Fibroblast of lung (primary cell): ENCODE results near the gene PUS7L.
"Not testable (repeated sequence)": the region's sequence is repeated elsewhere in the genome, so short reads cannot be mapped to it uniquely, and the experiment has no call there.

Source experiments
- CTCF ChIP-seq, 2 donors: IDR thresholded peaks in 1 of 2; conservative IDR thresholded peaks in 1 of 2; 1 replicate in 1 of 2; 2 replicates in 1 of 2; pipeline ENCODE4 v1.5.1; 2011 to 2012; ENCODE audit warnings: low read length in 2 of 2, control low read depth in 1 of 2, inconsistent platforms in 1 of 2, low read depth in 1 of 2, mild to moderate bottlenecking in 1 of 2
- EZH2 ChIP-seq: IDR thresholded peaks from 2 replicates; pipeline ENCODE4 v1.5.1; 2012; ENCODE audit warnings: low read length, control low read depth, mild to moderate bottlenecking; ENCODE audit errors: missing control alignments

- TF ChIP-seq CTCF (conservative IDR thresholded peaks at IDR 0.05 in 1 of 2, IDR thresholded peaks at IDR 0.05 in 1 of 2; ENCODE audit: low read depth in 1 of 2, low read length in 2 of 2); EZH2: not testable (repeated sequence)
Observed at GRCh38 chr12:43751360-43751759, 7.2 kb downstream of the PUS7L start.
